GM23338 (cell line): ENCODE data around the gene SRR. TPM values are rescaled to one million over a fixed set of nuclear protein-coding genes. Genes with fewer than 3 reads are reported as not detected.

ENCODE experiments used
- ATAC-seq: fragments of 200-7000 bp; cut with Tn5 transposase; 3 replicates; pipeline ENCODE4 v1.9.1; 2020
- DNase-seq: peaks from one replicate; pipeline ENCODE4 v3.0.0-alpha.2; 2015; ENCODE audit warnings: low spot score
- H2AFZ ChIP-seq: fragments of 200-600 bp; sonication (generic); 2 replicates; pipeline ENCODE4 v1.8.0; 2016; ENCODE audit warnings: antibody characterized with exemption, mild to moderate bottlenecking, moderate library complexity
- H3F3A ChIP-seq: fragments of 200-600 bp; sonication (generic); replicated peaks from 2 replicates; pipeline ENCODE4 v1.8.0; 2017; ENCODE audit warnings: antibody characterized with exemption, mixed run types, low read depth
- H3K27ac ChIP-seq: fragments of 200-600 bp; sonication (generic); 2 replicates; pipeline ENCODE4 v1.6.1; 2016; ENCODE audit warnings: low read depth
- H3K27me3 ChIP-seq: fragments of 200-600 bp; sonication (generic); 2 replicates; pipeline ENCODE4 v1.8.0; 2016; ENCODE audit warnings: mild to moderate bottlenecking, mixed run types, moderate library complexity; ENCODE audit not compliant: insufficient read depth
- H3K36me3 ChIP-seq: fragments of 200-600 bp; sonication (generic); 2 replicates; pipeline ENCODE4 v1.8.0; 2016; ENCODE audit warnings: mild to moderate bottlenecking; ENCODE audit not compliant: insufficient read depth
- H3K4me1 ChIP-seq: fragments of 200-600 bp; sonication (generic); 2 replicates; pipeline ENCODE4 v1.8.0; 2016; ENCODE audit warnings: mild to moderate bottlenecking, moderate library complexity; ENCODE audit not compliant: insufficient read depth
- H3K4me2 ChIP-seq: fragments of 200-600 bp; sonication (generic); 2 replicates; pipeline ENCODE4 v1.7.1; 2017; ENCODE audit warnings: mixed run types
- H3K4me3 ChIP-seq: fragments of 200-600 bp; sonication (generic); 2 replicates; pipeline ENCODE4 v1.6.1; 2016; ENCODE audit warnings: mixed run types
- H3K79me2 ChIP-seq: fragments of 200-600 bp; sonication (generic); replicated peaks from 2 replicates; pipeline ENCODE4 v1.8.0; 2017; ENCODE audit warnings: mild to moderate bottlenecking; ENCODE audit not compliant: insufficient read depth
- H3K9me2 ChIP-seq: fragments of 200-600 bp; sonication (generic); 2 replicates; pipeline ENCODE4 v1.8.0; 2017; ENCODE audit not compliant: insufficient read depth
- H4K20me1 ChIP-seq: fragments of 200-600 bp; sonication (generic); replicated peaks from 2 replicates; pipeline ENCODE4 v1.8.0; 2017; ENCODE audit warnings: mild to moderate bottlenecking; ENCODE audit not compliant: insufficient read depth
- H3K27ac Mint-ChIP-seq: 2 replicates; pipeline ENCODE4 v1.8.0; 2020; ENCODE audit warnings: inconsistent platforms, mild to moderate bottlenecking, moderate library complexity, mixed read lengths
- H3K27me3 Mint-ChIP-seq: 3 replicates; pipeline ENCODE4 v1.8.0; 2022; ENCODE audit warnings: low read depth, mild to moderate bottlenecking, moderate library complexity, mixed read lengths, inconsistent platforms; ENCODE audit not compliant: insufficient read depth, poor library complexity
- H3K36me3 Mint-ChIP-seq: 3 replicates; pipeline ENCODE4 v1.8.0; 2021; ENCODE audit warnings: low read depth, mild to moderate bottlenecking, inconsistent platforms, moderate library complexity, mixed read lengths
- H3K4me1 Mint-ChIP-seq: 3 replicates; pipeline ENCODE4 v1.8.0; 2020; ENCODE audit warnings: mild to moderate bottlenecking, inconsistent platforms, mixed read lengths
- H3K4me3 Mint-ChIP-seq: 3 replicates; pipeline ENCODE4 v1.8.0; 2021; ENCODE audit warnings: moderate library complexity, mild to moderate bottlenecking, inconsistent platforms, mixed read lengths
- H3K9me3 Mint-ChIP-seq: 3 replicates; pipeline ENCODE4 v1.8.0; 2020; ENCODE audit warnings: moderate library complexity, mild to moderate bottlenecking, inconsistent platforms, mixed read lengths
- CREB1 ChIP-seq: fragments of 250-450 bp; sonication (Bioruptor Pico); IDR thresholded peaks from 2 replicates; pipeline ENCODE4 v1.5.0; 2020; ENCODE audit warnings: low read depth, mild to moderate bottlenecking, moderate library complexity
- EZH2 ChIP-seq: fragments of 200-600 bp; sonication (generic); IDR thresholded peaks from one replicate; pipeline ENCODE4 v1.8.0; 2017; ENCODE audit warnings: antibody characterized with exemption, mild to moderate bottlenecking, low read depth; ENCODE audit not compliant: unreplicated experiment
- EZH2phosphoT487 ChIP-seq: fragments of 200-600 bp; sonication (generic); IDR thresholded peaks from one replicate; pipeline ENCODE4 v1.8.1; 2018; ENCODE audit warnings: antibody characterized with exemption; ENCODE audit not compliant: unreplicated experiment
- JUNB ChIP-seq: IDR thresholded peaks from one replicate; pipeline ENCODE4 v1.6.1; 2016; ENCODE audit warnings: antibody characterized with exemption; ENCODE audit not compliant: unreplicated experiment
- NANOG ChIP-seq: IDR thresholded peaks from 2 replicates; pipeline ENCODE4 v1.6.1; 2016; ENCODE audit warnings: antibody characterized with exemption, borderline replicate concordance
- POLR2AphosphoS5 ChIP-seq: IDR thresholded peaks from 2 replicates; pipeline ENCODE4 v1.6.1; 2016; ENCODE audit warnings: antibody characterized with exemption, low read depth
- STAT1 ChIP-seq: IDR thresholded peaks from one replicate; pipeline ENCODE4 v1.6.1; 2016; ENCODE audit warnings: antibody characterized with exemption; ENCODE audit not compliant: unreplicated experiment
- ZNF114 ChIP-seq: fragments of 250-450 bp; sonication (Bioruptor Pico); IDR thresholded peaks from 2 replicates; pipeline ENCODE4 v1.5.0; 2020; ENCODE audit warnings: mild to moderate bottlenecking, moderate library complexity
- ZNF331 ChIP-seq: fragments of 250-450 bp; sonication (Bioruptor Pico); IDR thresholded peaks from 2 replicates; pipeline ENCODE4 v1.5.0; 2020; ENCODE audit warnings: low read depth, mild to moderate bottlenecking, moderate library complexity
- polyA plus RNA-seq: library from polyadenylated mRNA; unstranded; fragments of >200 nt; fragmentation: Nextera tagmentation; extraction: Ambion mirVana; gene quantifications from 2 replicates; pipeline ENCODE4 v1.2.1, GENCODE V29; 2016
- total RNA-seq: library from RNA; depleted of rRNA; stranded (reverse); fragments of >200 nt; shearing (Covaris generic); gene quantifications from 2 replicates; pipeline ENCODE4 v1.2.3, GENCODE V29; 2014
- TF ChIP-seq, protein P1 (sequence below): IDR thresholded peaks from 2 replicates; pipeline ENCODE4 v1.6.1; 2016; ENCODE audit warnings: antibody characterized with exemption
- TF ChIP-seq, protein P2 (sequence below), 2 experiments: fragments of 200-600 bp in 1 of 2; sonication (generic) in 1 of 2; conservative IDR thresholded peaks; 2 replicates each; pipeline versions ENCODE4 v1.5.1 to v1.6.1; 2016 to 2017; ENCODE audit warnings: antibody characterized with exemption in 2 of 2, low read depth in 2 of 2, mild to moderate bottlenecking in 2 of 2, moderate library complexity in 1 of 2
- TF ChIP-seq, protein P3 (sequence below): fragments of 250-450 bp; sonication (Bioruptor Pico); IDR thresholded peaks from 2 replicates; pipeline ENCODE4 v1.5.0; 2020; ENCODE audit warnings: mild to moderate bottlenecking, moderate library complexity
- TF ChIP-seq, protein P4 (sequence below): IDR thresholded peaks from one replicate; pipeline ENCODE4 v1.6.1; 2018; ENCODE audit warnings: antibody characterized with exemption; ENCODE audit not compliant: unreplicated experiment

Gene SRR
- total and polyA plus RNA-seq, 2 experiments from 2014 or later: 2.8 to 5.4 TPM

DNA sequence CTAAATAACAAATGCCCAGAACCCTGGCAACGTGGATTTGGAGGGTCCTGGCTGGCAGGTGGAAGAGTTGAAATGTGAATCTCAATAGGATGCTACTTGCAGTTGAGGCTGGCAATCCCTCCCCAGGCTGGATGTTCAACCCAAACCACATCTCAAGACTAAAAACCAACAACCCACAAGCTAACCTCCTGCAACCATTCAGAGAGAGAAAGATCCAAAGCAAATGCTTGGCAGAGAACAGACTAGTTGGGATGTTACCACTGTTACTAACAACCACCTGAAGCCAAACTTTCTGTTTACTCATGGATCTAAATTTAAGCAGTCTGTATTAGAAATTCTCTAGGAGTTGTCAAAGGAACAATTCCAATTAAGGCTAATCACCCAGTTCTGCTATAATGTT is 28.0 kb upstream of the SRR start:
- Histone ChIP-seq H4K20me1 (peaks cover 2% of the 10 kb centered on the region; the same call in 1 of the 2 replicates), H3K9me2 (no peaks in the 10 kb centered on the region), H3F3A (peaks cover 9% of the 10 kb centered on the region; the same call in 1 of the 2 replicates), H3K4me1 (no peaks in the 10 kb centered on the region), H3K36me3 (no peaks in the 10 kb centered on the region; the same call in 1 of the 2 replicates), H3K27me3 (no peaks in the 10 kb centered on the region), H3K27ac (0 out of 2 replicates have a peak overlapping the region, but pooled peaks have one; percentile 45), H2AFZ (no peak overlapping the region), H3K79me2 (no peaks in the 10 kb centered on the region), H3K4me2 (no peak overlapping the region), H3K4me3 (no peak overlapping the region)
- no peak overlapping the region for H3K27ac Mint-ChIP-seq
- no peaks in the 10 kb centered on the region for H3K9me3 Mint-ChIP-seq
- peaks cover 3% of the 10 kb centered on the region for H3K27me3 Mint-ChIP-seq
- no peak for DNase-seq
- ATAC-seq: no peak
- TF ChIP-seq, protein P1, sequence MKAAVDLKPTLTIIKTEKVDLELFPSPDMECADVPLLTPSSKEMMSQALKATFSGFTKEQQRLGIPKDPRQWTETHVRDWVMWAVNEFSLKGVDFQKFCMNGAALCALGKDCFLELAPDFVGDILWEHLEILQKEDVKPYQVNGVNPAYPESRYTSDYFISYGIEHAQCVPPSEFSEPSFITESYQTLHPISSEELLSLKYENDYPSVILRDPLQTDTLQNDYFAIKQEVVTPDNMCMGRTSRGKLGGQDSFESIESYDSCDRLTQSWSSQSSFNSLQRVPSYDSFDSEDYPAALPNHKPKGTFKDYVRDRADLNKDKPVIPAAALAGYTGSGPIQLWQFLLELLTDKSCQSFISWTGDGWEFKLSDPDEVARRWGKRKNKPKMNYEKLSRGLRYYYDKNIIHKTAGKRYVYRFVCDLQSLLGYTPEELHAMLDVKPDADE: no peak
- TF ChIP-seq EZH2phosphoT487 (no peak), STAT1 (no peak), ZNF114 (no peak), ZNF331 (no peak), NANOG (no peak), JUNB (no peak), POLR2AphosphoS5 (no peak), EZH2 (no peak), CREB1 (CRISPR knock-in tag) (no peak)
- TF ChIP-seq, protein P2, sequence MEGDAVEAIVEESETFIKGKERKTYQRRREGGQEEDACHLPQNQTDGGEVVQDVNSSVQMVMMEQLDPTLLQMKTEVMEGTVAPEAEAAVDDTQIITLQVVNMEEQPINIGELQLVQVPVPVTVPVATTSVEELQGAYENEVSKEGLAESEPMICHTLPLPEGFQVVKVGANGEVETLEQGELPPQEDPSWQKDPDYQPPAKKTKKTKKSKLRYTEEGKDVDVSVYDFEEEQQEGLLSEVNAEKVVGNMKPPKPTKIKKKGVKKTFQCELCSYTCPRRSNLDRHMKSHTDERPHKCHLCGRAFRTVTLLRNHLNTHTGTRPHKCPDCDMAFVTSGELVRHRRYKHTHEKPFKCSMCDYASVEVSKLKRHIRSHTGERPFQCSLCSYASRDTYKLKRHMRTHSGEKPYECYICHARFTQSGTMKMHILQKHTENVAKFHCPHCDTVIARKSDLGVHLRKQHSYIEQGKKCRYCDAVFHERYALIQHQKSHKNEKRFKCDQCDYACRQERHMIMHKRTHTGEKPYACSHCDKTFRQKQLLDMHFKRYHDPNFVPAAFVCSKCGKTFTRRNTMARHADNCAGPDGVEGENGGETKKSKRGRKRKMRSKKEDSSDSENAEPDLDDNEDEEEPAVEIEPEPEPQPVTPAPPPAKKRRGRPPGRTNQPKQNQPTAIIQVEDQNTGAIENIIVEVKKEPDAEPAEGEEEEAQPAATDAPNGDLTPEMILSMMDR (conservative IDR thresholded peaks at IDR 0.05; ENCODE audit: low read depth in 2 of 2): no peak
- TF ChIP-seq, protein P3, sequence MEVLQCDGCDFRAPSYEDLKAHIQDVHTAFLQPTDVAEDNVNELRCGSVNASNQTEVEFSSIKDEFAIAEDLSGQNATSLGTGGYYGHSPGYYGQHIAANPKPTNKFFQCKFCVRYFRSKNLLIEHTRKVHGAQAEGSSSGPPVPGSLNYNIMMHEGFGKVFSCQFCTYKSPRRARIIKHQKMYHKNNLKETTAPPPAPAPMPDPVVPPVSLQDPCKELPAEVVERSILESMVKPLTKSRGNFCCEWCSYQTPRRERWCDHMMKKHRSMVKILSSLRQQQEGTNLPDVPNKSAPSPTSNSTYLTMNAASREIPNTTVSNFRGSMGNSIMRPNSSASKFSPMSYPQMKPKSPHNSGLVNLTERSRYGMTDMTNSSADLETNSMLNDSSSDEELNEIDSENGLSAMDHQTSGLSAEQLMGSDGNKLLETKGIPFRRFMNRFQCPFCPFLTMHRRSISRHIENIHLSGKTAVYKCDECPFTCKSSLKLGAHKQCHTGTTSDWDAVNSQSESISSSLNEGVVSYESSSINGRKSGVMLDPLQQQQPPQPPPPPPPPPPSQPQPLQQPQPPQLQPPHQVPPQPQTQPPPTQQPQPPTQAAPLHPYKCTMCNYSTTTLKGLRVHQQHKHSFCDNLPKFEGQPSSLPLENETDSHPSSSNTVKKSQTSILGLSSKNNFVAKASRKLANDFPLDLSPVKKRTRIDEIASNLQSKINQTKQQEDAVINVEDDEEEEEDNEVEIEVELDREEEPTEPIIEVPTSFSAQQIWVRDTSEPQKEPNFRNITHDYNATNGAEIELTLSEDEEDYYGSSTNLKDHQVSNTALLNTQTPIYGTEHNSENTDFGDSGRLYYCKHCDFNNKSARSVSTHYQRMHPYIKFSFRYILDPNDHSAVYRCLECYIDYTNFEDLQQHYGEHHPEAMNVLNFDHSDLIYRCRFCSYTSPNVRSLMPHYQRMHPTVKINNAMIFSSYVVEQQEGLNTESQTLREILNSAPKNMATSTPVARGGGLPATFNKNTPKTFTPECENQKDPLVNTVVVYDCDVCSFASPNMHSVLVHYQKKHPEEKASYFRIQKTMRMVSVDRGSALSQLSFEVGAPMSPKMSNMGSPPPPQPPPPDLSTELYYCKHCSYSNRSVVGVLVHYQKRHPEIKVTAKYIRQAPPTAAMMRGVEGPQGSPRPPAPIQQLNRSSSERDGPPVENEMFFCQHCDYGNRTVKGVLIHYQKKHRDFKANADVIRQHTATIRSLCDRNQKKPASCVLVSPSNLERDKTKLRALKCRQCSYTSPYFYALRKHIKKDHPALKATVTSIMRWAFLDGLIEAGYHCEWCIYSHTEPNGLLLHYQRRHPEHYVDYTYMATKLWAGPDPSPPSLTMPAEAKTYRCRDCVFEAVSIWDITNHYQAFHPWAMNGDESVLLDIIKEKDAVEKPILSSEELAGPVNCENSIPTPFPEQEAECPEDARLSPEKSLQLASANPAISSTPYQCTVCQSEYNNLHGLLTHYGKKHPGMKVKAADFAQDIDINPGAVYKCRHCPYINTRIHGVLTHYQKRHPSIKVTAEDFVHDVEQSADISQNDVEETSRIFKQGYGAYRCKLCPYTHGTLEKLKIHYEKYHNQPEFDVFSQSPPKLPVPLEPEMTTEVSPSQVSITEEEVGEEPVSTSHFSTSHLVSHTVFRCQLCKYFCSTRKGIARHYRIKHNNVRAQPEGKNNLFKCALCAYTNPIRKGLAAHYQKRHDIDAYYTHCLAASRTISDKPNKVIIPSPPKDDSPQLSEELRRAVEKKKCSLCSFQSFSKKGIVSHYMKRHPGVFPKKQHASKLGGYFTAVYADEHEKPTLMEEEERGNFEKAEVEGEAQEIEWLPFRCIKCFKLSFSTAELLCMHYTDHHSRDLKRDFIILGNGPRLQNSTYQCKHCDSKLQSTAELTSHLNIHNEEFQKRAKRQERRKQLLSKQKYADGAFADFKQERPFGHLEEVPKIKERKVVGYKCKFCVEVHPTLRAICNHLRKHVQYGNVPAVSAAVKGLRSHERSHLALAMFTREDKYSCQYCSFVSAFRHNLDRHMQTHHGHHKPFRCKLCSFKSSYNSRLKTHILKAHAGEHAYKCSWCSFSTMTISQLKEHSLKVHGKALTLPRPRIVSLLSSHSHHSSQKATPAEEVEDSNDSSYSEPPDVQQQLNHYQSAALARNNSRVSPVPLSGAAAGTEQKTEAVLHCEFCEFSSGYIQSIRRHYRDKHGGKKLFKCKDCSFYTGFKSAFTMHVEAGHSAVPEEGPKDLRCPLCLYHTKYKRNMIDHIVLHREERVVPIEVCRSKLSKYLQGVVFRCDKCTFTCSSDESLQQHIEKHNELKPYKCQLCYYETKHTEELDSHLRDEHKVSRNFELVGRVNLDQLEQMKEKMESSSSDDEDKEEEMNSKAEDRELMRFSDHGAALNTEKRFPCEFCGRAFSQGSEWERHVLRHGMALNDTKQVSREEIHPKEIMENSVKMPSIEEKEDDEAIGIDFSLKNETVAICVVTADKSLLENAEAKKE: no peak
- TF ChIP-seq, protein P4, sequence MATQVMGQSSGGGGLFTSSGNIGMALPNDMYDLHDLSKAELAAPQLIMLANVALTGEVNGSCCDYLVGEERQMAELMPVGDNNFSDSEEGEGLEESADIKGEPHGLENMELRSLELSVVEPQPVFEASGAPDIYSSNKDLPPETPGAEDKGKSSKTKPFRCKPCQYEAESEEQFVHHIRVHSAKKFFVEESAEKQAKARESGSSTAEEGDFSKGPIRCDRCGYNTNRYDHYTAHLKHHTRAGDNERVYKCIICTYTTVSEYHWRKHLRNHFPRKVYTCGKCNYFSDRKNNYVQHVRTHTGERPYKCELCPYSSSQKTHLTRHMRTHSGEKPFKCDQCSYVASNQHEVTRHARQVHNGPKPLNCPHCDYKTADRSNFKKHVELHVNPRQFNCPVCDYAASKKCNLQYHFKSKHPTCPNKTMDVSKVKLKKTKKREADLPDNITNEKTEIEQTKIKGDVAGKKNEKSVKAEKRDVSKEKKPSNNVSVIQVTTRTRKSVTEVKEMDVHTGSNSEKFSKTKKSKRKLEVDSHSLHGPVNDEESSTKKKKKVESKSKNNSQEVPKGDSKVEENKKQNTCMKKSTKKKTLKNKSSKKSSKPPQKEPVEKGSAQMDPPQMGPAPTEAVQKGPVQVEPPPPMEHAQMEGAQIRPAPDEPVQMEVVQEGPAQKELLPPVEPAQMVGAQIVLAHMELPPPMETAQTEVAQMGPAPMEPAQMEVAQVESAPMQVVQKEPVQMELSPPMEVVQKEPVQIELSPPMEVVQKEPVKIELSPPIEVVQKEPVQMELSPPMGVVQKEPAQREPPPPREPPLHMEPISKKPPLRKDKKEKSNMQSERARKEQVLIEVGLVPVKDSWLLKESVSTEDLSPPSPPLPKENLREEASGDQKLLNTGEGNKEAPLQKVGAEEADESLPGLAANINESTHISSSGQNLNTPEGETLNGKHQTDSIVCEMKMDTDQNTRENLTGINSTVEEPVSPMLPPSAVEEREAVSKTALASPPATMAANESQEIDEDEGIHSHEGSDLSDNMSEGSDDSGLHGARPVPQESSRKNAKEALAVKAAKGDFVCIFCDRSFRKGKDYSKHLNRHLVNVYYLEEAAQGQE: no peak
- no peaks in the 10 kb centered on the region for H3K4me1 Mint-ChIP-seq
- peaks cover 16% of the 10 kb centered on the region for H3K36me3 Mint-ChIP-seq
- no peak overlapping the region for H3K4me3 Mint-ChIP-seq
